Raji (cell line): ENCODE measurements around the gene GRIA1.

ENCODE experiments used
- POLR2A ChIP-seq: IDR thresholded peaks from 2 replicates; pipeline ENCODE4 v1.6.1; 2011; ENCODE audit warnings: low read depth, low read length, control low read depth; ENCODE audit not compliant: insufficient read depth

The GRIA1 gene

DNA sequence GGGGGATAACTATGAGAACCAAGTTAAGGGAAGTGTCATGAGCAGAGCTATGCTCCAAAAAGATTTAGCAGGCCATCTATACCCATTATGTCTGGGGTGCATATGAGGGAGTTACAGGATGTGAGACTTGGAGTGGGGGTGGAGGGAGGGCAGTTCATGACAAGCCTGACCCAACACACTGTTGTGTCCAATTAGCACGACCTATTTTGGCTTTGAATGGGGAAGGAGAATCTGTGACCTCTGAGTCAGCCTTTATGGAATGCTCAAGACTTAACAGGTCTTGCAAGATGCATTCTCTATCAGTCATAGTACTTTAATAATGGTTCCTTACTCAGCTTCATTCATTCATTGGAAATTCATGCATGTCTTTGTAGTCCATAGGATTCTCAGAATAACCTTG is 71.7 kb downstream of the GRIA1 start:
- no peak for TF ChIP-seq POLR2A

DNA sequence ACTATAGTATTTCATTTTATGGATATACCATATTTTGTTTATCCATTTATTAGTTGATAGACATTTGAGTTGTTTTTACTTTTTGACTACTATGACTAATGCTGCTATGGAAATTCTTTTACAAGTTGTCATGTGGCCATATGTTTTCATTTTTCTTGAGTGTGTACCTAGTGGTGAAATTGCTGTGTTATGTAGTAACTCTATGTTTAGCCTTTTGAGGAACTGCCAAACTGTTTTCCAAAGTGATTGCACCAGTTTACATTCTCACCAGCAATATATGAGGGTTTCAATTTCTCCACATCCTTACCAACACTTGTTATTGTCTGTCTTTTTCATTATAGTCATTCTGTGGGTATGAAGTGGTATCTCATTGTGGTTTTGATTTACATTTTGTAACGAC is 75.4 kb downstream of the GRIA1 start:
- no peak for TF ChIP-seq POLR2A

DNA sequence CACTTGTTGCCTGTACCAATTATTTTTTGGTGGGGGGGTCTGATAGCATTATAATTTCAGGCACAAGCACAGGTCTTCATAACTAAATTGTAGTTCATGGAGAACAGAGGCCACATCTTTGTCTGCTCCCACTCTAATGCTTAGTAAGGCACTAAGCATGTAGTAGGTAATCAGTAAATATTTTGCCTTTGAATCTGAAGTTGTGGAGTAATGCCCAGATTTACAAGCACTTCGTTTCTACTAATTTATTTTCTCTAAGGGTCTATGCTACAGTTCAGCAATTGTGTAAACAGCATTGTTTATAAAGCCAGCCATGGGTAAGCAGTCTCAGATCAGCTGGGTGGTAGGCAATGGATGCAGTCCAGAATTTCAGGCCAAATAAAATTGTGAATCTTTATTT is 78.6 kb downstream of the GRIA1 start:
- no peak for TF ChIP-seq POLR2A

DNA sequence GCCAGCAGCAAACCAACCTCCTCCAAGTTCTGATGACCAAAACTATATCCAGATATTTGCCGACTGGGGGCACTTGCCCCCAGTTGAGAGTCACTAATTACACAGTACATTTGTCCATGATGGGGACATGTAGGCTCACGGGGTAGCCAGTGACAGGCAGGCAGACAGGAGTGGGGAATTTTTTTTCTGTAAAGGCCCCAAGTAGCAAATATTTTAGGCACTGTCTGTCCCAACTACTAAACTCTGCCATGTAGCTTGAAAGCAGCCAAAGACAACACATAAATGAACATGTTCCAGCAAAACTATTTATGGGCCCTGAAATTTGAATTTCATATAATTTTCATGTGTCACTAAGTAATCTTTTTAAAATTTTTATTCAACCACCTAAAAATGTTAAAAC is 80.7 kb downstream of the GRIA1 start:
- TF ChIP-seq POLR2A = no peak

DNA sequence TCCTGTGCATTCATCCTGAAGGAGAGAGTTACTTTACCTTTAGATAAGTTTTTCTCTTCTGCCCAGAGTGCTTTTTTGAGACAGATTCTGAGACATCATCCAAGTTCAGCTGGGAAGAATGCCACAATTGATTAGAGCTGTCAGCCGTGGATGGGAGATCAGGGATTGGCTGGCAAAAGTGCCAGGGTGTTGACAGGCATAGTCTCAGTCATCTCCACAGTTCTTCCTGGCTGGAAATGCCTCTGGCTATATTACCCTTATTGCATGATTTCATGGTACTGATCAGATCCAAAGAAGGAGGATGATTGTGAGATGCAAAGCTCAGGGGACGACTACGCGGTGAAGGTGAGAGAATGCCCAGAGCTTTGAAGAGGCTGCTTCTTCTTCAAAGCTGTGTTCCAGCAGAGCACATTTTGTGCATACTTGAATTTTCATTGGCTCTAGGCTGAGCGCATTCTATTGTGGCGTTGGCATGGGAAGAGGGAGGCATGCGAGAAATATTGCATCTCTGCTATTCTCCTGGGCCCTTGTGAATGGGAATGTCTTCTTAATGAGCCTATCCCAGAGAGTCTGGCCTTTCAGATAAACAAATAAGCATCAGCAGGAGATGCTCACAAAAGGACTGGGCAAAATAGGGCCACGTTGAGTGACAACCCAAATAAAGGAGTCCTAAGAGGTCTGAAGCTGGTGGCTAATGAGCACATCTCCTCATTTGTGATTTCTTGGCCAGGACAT is 82.1 kb downstream of the GRIA1 start:
- no peak for TF ChIP-seq POLR2A

DNA sequence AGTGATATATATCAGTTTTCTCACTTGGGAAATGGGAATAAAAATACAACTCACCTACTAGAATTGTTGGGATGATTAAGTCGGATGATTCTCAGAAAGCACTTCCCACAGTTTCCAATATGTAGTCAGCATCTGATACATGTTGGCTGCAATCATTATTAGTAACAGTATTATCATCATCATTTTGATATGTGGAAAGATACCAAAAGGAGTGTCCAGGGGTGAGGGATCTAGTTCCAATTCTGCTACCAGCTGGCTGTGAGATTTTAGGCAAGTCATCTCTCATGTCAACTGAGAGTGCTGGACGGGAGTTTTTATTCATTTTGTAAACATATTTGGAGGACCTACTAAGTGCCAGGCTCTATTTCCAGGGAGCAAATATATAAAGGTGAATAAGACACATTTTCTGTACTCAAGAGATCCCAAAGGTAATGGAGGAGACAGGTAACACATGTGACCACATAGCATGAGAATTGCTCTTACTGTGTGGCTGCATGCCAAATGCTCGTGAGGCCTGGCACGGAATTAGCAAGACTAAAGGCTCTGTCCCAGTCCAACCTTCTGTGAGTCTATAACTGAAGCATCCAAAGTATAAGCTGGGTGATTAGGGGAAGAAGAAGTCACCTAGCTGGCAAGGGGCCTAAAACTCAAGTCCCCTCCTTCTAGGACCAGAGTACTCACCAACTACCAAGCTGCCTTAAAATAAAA is 83.0 kb downstream of the GRIA1 start:
- no peak for TF ChIP-seq POLR2A

DNA sequence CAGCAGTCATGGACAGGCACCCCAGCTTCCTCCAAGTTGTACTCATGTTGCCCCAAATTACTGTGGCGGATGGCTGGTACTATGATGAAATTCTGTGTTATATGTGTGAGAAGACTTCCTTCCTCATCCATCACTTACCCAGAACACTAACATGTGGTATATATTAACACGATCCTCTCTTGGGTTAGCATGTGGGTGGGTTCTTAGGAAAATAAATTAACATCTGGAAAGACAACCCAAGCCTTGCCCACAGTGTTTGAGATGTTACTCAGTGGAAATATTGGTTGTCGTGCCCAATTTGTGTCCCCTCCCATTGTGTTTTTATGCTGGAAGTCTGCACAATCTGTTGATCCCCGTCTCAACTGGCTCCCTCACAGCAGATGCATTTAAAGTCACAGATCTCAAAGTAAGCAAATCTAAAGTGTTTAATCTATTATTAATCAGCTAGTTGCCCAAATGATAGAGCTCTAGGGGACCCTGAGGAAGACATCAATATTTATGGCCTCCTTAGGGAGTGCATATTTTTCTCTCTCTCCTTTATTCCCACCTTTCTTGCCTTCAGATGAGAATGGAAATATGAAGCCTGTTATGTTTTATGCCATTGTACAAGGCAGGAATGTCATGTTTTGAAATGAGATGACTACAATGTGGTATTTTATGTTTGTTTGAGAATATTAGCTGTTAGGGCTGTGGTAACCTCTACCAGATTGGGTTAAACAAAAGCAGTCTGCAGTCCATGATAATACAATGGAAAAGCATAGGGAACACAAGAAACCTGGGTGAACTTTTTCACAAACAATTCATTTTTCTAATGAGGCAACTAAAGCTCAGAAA is 93.9 kb downstream of the GRIA1 start:
- no peak for TF ChIP-seq POLR2A

DNA sequence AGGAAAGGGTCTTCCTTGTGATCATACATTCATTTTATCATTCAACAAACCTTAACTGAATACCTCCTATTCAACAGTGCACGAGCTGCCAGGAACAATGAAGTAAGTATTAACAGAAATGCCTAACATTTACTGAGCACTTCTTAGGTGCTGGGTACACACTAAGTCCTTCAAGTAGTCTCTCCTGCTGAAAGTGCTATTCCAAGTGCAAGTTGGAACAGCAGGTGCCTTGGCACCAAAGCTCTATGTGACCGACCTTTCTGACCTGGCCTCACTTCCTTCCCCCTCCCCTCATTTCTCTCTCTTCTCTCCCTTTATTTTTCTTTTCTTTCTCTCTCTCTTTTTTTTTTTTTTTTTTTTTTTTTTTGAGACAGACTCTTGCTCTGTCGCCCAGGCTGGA is 94.5 kb downstream of the GRIA1 start:
- TF ChIP-seq POLR2A = no peak

DNA sequence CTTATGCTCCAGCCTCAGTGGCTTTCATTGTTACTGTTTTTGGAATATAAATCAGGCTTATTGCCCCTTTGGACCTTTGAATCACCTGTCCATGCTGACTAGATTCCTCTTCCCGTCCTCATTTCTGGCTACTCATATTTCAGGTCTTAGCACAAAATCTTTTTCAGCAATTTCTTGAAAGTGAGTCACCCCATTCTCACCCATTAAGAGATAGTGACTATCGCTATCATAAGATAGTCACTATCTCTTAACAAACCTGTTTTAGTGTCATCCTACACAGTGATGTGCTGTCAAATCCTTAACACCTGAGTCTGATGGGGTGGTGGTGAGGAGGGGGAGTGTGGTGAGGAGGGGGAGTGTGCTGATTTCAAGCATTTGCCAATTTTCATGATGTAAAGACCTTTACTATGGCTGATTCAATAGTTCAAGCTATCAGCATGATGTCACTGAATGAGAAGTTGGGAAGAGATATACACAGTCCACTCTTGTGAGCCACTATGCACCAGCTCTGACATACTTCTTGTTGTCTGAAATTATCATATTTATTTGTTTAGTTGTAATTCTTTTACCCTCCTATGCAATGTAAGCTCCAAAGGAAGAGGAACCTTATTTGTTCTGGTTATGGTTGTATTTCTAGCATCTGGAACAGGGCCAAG is 95.3 kb downstream of the GRIA1 start:
- TF ChIP-seq POLR2A = no peak

DNA sequence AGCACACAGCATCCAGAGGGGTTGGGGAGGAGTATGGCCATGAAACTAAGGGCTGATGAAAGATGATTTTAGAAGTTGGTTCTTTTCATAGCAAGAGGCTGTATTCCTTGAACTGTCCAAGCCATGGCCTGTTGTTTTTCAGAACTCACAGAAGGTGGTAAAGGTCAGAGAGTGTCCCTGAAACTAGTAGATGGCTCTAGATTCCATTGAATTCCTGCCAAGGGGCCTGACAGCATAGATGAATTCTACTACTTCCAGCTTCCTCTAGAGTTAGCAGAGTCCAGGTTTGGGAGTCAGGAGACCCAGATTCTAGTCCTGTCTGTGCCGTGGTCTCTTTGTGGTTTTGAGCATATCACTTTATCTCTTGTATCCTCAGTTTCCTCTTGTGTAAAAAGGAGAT is 101.6 kb downstream of the GRIA1 start:
- no peak for TF ChIP-seq POLR2A

DNA sequence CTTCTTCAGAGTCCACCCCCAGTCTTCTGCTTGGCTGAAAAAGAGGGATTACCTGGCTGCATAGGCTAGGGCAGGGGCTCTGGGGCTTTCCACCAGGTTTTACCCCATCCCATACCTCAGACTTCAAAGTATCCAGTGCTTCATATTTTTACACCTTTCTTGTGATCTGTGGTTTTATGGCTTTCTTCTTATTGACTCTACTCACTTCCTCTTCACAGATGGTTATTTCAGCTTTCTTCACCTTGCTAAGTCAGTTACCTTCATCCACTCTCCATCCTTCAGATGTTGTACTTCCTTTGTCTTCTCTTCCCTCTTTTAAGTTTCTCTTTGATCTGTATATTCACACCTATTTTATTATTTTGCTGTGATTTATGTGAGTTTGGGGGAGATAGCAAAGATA is 104.3 kb downstream of the GRIA1 start:
- TF ChIP-seq POLR2A = no peak

DNA sequence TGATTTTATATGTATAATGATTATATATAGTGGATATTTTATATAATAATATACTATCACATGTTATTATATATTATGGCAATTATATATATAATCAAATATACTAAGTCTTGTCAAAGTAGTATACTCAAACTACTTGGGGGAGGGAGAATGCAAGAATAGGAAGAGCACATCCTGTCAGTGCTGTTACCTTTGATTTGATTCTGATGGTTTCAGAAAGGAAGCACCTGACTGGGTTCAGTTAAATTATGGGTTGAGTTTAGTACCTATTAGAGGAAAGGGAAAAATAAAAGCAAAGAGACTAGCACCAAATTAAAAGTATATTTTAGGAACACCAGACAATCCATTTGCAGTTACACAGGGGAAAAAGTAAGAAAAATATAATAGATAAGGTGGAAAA is 107.6 kb downstream of the GRIA1 start:
- TF ChIP-seq POLR2A = no peak

DNA sequence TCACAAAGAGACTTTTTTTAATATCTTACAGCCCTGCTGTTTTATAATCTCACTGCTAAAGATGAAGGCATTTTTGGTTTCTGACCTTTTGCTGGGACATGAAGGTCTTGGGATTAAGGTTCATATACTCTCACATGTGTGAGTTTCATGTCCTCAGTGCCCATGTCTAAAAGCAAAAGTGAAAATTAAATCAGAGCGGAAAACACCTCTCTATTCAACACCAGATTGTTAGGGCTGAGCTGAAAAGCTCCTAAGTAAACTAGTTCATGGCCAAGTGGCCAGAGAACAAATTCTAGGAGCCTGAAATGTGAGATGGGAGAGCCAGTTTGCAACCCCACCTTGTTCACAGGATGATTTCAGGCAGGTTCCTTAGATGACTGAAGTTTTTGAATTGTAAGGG is 110.9 kb downstream of the GRIA1 start:
- no peak for TF ChIP-seq POLR2A

DNA sequence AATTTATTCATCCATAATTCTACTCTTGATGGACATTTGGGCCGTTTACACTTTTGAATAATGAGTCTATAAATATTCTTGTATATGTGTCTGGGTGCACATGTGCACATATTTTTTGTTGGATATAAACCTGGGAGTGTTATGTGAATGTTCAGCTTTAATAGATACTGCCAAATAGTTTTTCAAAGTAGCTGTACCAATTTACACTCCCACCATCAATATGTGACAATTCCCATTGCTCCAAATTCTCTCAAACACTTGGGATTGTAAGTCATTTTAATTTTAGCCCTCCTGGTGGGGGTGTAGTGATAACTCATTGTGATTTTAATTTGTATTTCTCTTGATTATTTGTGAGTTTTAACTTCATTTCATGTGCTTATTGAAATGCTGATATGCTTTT is 114.9 kb downstream of the GRIA1 start:
- no peak for TF ChIP-seq POLR2A

DNA sequence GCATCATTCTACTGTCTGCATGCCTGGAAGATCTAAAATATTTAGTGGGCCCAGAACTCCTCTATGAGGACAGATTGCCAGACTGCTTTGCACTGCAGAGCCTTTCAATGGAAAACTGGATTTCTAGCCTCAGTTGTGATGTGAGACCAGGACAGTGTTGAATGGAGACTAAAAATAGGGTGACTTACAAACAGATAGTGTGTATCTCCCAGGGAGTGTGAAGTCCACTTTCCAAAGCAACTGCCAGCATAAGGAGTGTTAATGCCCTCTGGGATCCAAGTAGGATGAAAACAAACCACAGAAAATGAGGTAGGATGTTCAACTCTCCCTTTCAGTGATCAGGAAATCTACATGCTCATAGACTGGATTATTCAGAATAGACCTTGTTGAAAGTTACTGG is 119.5 kb downstream of the GRIA1 start:
- no peak for TF ChIP-seq POLR2A
